ENCODE data around the gene STK32A.

STK32A gene

DNA sequence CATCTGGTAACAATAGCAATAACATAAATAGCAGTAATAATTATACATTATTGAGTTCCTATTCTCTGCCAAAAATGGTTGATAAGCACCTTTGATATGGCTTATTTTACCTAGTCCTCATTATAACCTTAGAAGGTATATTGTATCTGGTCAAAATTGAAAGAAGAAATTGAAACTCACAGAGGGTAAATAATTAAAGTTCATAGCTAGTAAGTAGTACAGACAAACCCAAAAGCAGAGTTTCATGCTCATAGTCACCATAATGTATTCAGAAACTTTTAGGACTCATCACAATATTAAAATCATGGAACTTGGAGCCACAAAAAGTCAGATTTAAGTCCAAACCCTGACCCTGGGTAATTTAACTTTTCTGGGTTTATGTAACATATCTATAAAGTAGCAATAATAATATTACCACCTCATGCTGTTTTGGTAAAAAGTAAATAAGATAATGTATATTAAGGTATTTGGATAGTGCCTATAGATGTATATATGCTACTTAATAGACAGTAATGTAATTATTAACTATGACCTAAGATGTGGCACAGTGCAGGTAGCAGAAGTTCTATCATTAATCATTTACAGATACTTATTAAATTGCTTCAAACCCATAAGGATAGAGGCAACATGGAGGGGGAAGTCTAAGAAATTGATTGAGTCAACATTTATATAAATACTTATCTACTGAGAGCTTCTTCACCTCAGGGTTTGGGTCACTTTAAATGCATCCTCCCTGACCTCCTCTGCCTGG lies 32.4 kb downstream of the STK32A start:
- DNase-seq, result no peak

DNA sequence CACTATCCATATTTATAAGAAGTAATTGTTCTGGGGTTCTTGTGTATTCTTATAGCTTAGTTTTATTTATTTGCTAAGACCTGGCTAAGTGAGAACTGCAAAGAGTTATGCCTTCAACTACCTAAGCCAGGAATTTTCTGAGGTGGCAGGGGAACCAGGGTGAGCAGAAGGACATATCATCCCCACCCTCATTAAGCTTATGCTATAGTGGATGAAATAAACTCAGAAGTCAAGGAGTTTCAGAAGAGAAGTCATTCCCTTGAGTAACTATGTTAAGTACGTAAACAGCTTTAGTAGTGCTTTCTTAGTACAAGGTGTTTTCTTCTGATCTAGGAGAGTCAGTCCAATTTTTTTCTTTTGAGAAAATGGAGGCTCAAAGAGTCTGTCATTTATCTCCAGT lies 41.7 kb downstream of the STK32A start:
- DNase-seq, result no peak

DNA sequence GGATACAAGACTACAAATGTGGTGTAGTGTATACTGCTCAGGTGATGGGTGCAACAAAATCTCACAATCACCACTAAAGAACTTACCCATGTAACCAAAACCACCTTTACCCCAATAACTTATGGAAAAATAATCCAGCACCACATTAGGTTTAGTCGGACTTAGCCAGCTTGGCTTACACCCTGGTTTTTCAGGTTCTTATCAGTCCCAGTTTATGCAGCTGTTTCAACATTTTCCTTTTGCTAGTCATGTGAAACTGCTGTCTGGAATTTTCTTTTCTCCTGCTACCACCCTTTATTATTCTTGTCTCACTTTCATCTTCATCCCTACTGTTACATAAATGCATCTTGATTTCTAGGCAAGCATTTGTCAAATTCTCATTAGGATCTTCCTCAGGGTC lies 51.5 kb downstream of the STK32A start:
- no peak for DNase-seq

DNA sequence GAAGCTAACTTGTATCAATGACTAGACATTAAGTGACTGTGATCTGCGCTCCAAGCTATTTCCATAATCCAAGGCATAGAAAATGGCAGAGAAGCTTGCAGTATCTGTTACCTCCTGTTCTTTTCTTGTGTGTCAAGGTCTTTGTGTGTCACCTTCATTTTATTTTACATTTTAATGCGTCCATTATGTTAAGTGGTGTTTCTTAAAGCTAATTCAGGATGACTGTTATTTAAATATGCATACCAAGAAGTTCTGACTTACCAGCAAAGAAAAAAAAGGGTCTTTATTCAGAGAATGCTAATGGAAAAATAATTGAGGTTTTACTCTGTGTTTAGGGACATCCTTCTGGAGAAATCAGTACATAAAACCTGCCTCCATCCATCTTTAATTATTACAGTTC lies 52.3 kb downstream of the STK32A start:
- DNase-seq, result no peak

DNA sequence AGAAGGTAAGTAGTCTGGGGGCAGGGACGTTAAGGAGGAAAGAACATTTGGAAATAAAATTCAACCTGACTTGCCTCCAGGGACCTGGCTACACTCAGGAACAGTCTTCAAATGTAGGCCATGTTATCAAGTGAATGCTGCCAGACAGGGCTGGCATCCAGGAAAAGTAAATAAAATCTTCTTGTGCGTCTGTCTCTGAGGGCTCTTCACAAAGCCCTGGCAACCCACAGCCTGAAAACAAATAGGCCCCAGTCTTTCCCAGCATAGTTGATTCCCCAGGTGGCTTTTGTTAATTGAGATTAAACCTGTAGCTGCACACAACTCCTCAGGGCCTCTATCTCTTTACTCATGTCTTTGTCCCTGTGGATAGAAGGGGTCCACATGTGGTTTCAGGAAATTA lies 55.4 kb downstream of the STK32A start:
- no peak for DNase-seq

DNA sequence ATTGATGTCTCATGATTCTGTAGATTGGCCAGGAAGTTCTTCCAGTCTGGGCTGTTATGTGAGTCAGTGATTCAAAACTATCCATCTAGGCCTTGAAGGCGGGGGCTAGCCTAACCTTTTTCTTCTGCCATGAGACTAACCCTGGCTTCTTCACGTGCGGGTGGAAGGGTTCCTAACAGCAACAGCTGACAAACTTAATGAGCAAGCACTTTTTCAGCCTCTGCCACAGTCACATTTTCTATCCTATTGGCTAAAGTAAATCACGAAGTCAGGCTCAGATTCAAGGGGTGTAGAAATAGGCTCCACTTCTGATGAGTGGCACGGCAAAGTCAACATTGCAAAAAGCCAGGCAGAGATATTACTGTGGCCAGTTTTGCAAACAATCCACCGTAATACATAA lies 68.4 kb downstream of the STK32A start:
- no peak for DNase-seq

DNA sequence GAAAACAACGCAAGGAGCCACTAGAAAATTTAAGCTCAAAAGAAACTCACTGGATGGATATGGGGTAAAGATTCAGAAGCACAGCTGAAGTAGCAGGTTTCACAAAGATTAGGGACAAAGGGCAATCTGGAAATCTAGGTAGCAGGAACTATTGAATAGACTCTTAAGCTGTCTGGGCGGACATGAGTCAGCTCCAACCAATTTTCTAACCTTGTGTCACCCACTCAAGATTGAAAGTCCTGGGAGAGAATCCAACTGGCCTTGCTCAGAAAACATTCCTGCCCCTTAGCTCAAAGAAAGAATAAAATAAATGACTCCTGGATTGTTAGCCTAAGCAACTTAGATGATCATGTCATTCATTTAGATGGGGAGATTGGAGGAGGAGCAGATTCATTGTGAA lies 69.2 kb downstream of the STK32A start:
- DNase-seq, result no peak

DNA sequence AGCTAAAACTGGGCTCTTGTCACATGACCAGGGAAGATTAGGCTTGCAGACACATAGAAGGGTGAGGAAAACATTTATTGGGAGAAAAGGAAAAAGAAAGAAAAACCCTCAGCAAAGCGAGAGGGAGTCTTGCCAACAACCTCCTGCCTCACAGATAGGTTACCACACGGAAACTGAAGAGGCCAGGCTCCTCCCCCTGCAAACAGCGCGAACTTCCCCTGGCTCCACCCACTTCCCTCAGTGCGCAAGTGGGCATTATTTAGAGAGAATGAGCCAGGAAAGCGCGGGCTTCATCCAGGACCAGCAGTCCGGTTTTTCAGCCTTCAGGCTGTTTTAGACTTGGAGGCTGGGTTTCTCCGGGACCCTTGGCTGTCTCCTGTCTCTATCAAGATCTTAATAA lies 70.3 kb downstream of the STK32A start:
- DNase-seq, result no peak

DNA sequence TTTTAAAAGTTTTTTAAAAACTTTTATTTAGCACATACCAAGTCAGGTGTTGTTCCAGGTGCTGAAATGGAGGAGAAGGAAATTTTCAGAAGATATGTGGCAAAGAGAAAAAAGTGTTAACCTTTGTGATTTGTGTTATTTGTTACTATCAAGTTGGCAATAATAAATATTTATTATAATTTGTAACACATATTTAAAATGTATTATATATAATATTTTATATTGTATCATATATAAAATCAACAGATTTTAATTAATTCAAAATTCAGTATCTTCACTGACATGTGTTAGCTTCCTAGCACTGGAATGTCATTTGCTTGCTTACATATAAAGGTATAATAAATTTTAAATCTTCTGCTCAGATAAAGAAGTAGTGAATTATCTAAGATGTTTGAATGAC lies 71.5 kb downstream of the STK32A start:
- DNase-seq, result no peak

DNA sequence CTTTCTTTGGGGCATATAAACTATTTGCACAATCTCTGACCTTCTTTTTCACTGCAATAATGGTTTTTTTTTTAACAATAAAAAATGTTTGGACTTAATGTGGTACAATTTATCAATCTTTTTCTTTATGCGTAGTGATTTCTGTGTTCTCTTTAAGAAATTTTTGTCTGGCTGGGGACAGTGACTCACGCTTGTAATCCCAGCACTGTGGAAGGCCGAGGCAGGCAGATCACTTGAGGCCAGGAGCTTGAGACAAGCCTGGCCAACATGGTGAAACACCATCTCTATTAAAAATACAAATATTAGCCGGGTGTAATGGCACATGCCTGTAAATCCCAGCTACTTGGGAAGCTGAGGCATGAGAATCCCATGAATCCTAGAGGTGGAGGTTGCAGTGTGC lies 72.3 kb downstream of the STK32A start:
- DNase-seq, result no peak

DNA sequence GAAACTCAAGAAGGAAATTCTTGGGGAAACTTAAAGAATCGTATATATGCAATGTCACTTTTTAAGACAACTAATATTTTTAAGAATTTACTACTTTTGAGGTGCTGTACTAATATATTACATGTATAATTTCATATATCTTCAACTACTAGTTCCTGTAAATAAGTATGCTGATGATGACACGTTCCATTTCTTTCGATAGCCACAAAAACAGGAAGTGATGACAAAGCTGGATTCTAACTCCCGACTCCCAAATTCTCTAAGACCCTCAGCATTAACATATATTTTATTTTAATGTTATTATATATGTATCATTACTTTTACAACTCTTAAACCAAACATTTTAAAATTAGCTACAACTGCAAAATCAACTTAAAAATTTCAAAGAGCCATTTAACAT lies 74.8 kb downstream of the STK32A start:
- DNase-seq, result no peak

DNA sequence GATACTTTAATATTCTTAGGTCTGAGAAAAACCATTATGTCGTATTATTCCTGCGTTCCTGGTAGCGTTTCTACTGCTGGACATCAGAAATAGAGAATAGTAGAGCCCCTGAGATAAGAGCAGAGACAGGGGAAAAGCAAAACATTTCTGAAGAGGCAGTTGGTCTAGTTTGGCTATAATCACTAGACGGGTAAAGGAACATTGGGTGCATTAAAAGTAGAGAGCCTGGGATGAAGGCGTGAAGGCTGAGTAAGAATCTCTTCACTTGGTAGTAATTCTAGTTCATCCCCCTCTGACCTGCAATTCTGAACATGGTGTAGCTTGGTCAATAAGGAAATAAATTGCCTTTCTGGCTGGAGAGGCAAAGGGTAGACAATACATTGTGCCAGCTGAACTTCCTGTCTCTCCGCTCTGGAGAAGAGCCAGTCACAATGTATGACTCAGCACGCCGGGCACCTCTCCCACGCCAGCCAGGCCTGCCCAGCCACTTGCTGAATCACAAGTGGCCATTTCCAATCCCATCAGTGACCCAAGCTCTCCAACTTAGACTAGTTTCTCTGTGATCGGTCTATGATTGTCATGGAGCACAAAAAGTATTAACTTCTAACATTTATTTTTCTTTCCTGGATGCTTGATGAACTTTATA lies 75.4 kb downstream of the STK32A start:
- no peak for DNase-seq

DNA sequence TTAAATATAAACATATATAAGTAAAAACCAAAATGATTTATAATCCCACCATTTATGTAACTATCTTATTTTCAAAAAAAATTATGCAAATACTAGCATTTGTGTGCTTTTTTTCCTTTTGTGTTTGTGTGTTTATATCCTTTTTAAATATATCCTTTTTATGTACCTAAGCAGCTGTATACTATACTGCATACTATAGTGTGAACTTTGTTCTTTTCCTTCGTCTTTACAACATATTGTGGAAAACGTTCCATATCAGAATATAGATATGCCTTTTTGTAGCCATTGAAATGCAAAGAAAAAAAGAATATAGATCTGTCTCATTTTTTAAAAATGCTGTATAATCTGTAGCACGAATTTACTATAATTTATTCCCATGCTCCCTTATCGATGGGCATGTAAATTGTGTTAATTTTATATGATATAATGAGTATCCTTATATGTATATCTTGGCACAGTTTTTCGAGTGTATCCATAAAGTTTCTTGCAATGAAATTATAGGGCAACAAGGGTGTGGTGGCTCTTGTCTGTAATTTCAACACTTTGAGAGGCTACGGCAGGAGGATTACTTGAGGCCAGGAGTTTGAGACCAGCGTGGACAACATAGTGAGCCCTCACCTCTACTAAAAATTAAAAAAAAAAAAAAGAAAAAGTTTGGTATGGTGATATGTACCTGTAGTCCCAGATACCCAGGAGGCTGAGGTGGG lies 83.3 kb downstream of the STK32A start:
- no peak for DNase-seq

DNA sequence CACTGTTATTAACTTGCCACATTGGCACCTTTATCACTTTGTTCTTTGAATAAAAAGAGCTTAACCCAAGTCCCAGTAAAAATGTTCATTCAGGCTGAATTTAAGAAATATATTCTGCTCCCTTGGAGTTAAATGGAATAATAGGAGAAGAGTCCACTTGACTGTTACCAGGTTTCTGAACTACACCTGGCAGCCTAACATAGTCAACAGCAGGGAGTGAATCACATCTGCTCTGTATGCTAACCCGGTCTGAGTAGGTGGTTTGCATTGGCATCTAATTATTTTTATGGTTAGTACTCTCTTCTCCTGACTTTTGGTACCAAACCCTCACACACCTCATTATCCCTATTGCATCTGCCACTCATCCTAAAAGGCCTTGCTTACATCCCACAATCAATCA lies 86.7 kb downstream of the STK32A start:
- no peak for DNase-seq

DNA sequence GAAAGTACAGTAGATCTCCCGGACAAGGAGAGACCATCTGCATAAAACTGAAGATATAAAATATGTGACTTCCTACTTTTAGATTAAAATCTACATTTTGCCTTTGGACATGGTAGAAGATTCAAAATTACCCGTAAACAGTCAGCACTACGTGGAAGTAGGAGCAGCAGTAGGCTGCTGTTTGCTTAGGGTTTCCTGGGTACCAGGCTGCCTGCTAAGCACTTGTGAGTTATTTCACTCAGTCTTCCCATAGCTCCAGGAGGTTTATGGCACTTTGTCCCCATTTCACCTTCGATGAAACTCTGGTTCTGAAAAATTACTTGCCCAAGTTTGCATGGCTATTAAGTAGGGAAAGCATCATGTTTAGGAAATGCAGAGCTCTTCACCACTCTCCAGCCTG lies 92.6 kb downstream of the STK32A start:
- DNase-seq, result no peak

DNA sequence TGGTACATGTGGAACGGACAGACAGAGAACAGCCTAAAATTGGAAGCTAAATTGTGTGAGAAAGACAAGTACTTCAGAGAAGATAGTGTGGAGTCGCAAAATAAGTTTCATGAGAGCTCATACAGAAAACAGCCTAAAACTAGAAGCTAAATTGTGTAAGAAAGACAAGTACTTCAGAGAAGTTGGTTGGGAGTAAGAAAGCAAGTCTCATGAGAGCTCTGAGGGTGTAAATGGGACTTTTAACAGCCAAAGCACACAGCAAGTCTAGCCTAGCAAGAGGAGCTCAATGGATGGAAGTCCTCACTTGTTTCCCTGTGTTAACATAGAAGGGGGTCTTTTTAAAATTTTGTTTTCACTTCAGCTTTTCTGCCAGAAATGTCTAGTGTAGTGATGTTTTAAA lies 93.1 kb downstream of the STK32A start:
- DNase-seq, result no peak

DNA sequence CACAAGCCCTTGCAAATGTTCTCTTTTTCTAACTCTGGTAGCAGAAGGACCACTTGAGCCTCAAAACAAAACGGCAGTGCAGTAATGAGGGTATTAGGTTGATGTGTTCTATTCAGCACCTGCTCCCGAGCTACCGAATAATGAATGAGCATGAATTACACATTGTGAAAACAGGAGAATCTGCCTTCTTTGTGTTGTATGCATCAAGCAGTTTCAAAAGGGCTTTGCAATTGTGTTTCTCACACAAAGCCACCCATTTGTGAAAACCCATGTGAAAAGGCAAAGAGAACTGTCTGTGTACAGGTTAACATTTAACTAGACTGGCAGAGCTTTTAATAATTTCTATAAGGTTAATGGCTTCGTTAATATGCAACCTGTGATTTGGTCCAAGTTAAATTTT lies 97.8 kb downstream of the STK32A start:
- no peak for DNase-seq

DNA sequence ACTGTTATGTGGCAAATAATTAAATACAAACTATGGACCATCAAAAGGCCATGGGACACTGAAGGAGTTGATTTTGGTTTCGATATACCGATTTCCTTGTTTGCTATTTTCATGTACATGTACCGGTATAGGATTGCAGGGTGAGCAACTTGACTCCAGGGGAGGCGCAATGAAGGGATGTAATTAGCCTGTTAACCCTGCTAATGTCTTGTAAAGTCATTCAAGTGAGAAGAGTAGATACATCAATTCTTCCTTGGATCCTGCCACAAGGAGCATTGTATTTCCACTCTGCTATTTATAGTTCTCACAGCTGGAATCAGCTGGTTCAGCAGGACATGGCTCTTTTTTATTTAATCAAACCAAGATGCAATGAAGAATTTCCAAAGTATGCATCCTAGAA lies 102.0 kb downstream of the STK32A start:
- no peak for DNase-seq

DNA sequence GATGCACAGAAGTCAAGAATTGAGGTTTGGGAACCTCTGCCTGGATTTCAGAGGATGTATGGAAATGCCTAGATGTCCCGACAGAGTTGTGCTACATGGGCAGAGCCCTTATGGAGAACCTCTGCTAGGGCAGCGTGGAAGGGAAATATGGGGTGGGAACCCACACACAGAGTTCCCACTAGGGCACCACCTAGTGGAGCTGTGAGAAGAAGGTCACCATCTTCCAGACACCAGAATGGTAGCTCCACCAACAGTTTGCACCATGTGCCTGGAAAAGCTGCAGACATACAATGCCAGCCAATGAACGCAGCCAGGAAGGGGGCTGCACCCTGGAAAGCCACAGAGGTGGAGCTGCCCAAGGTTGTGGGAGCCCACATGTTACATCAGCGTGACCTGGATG lies 104.5 kb downstream of the STK32A start:
- no peak for DNase-seq

DNA sequence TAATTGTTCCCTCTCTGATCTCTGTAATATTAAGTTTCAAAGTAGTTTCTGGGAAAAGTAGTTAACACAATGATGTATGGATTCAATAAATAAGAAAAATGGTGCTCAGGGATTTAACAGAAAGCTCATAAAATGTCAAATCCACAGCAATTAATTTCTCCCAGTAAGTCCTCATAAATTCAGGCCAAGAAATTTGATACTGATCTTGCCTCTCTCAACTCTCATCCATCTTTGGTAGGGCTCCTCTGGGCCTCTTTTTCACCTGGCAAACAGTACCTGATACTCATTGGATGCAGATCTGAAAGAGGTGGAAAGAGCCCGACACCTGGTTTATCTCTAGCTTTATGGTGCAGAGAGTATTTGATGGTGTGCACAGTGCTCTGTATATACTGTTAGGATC lies 106.1 kb downstream of the STK32A start:
- no peak for DNase-seq

DNA sequence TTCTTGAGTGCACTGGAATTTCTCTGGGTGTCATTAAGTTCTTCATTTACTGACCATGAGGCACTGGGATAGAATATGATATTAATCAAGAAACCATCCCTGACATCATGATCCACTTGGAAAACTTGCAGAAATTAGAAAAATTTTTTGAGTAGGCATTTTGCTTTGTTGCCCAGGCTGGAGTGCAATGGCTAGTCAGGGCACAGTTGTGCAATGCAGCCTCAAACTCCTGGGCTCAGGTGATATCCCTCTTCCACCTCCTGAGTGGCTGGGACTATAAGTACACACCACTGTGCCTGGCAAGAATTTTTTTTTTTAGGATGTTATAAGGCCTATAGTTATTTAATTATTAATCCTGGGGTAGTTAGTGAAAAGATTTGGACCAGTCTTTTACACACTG lies 106.5 kb downstream of the STK32A start:
- DNase-seq, result no peak

DNA sequence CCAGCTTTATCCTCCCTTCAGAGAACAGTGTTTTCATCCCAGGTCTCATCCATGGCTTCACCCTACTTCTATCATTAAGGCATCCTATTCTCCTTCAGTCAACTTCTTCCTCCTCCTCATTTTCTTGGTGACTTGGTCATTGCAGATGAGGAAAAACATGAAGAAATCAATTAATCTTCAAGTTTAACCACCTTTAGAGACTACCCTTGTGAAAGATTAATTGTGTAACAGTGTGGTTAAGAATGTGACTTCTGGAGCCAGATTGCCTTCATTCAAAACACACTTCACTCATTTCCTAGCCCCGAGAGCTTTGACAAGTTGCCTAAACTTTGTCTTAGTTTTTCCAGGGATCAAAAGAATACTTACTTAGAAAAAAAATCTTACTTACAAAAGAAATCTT lies 110.0 kb downstream of the STK32A start:
- no peak for DNase-seq

DNA sequence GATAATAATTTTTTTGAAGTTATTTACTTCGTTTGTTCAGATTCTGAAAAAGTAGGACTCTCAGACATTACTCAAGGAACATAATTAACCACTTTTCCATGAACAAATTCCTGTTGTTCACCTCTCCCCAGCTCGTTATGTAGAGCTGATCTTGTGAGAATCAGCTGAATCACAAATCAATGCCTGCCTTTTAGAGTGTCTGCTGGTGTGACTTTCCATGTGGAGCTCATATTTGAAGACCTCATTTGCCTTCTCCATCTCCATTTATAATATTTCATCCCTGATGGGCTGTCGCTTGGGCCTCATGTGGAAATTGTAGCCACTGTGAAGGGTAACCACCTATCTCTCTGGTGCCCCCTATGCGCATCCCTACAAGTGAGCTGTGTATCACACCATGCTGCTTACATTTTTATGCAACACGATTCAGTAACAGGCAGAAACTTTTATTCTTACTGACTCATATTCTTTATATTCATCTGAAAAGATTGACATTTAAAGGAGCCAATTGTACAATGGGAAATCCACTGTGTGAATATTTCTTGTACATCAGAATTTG lies 111.3 kb downstream of the STK32A start:
- no peak for DNase-seq

DNA sequence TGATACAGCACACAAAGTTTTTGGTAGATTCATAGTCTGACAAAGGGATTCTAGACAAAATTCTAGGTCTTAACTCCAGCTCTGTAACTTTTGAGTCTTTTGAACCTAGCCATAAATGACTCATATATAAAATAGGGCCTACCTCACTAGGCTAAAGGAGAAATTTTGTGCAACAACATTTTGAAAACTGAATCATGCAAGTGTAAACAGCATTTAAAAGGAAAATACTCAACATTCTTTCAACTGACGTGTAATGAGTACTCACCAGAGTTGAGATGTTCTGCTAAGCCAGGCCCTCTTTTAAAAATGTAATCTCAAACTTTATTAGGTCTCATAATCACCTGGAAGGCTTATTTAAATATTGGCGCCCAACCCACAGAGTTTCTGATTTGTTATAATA lies 113.2 kb downstream of the STK32A start:
- DNase-seq, result no peak
